HG03378 (cell line): Measurements from ENCODE around the gene BRIP1.
"Not testable (repeated sequence)": the region's sequence is repeated elsewhere in the genome, so short reads cannot be mapped to it uniquely, and the experiment has no call there.

Source experiments
- ATAC-seq: cut with Tn5 transposase; IDR thresholded peaks from one replicate; pipeline ENCODE4 v1.9.1; 2021; ENCODE audit warnings: mild to moderate bottlenecking, moderate library complexity; ENCODE audit not compliant: unreplicated experiment

The BRIP1 gene

DNA sequence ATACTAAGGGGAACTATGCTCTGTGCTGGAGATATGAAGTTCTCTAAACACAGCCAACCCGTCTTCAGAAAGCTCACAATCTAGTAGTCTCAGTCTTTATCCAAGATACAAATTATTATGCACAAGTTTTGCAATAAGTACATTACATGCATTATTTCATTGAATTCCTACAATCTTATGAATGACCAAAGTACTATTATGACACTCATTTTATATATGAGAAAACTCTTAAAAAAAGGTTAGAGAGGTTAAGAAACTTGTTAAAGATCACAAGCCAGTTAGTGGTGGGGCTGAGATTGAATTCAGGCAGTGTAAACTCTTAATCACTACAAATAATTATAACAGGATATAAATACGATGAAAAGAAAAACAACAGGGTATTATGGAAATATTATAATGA is 4.7 kb upstream of the BRIP1 start:
- ATAC-seq, result no peak

GRCh38 chr17:61867033-61867432 is 3.7 kb upstream of the BRIP1 start:
- no peak for ATAC-seq

DNA sequence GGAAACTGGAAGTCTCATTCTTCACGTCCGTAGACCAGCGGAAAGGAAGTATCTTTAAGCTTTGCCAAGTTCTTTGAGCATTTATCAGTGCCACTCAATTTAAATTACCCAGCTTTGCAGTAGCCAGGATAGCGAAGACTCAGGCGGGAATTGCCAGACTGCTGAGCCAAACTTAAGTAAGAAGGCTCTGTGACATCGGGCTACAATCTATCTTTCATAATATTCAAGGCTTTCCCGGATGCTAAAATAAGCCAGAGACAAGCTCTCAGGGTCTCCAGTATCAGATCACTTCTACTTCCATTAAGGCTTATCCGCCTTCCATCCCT is 436 bp upstream of the BRIP1 start:
- peak; percentile 19 for ATAC-seq

GRCh38 chr17:61862105-61862574 is 1.2 kb downstream of the BRIP1 start:
- ATAC-seq, result no peak

- ATAC-seq, result not testable (repeated sequence)
These were observed 2.9 kb downstream of the BRIP1 start for GRCh38 chr17:61860397-61860796.

DNA sequence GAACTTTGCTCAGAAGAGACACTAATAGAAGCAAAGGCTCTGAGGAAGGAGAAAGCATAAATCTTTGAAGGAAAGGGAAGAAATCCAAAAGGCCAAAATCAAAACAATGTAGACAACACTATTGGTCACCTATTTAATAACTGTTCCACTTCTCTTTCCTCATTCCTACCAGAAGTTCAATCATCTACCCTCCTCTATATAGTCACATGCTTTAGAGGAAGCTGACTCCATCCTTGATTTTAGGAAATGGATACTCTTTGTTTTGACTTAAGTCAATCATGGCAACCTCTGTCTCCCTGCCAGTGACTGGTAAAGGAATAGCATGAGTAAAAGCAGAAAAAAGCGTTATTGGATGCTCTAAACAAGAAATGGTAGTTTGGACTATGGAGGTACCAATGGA is 7.3 kb downstream of the BRIP1 start:
- no peak for ATAC-seq

- no peak for ATAC-seq
These were observed 10.5 kb downstream of the BRIP1 start for GRCh38 chr17:61852857-61853256.

DNA sequence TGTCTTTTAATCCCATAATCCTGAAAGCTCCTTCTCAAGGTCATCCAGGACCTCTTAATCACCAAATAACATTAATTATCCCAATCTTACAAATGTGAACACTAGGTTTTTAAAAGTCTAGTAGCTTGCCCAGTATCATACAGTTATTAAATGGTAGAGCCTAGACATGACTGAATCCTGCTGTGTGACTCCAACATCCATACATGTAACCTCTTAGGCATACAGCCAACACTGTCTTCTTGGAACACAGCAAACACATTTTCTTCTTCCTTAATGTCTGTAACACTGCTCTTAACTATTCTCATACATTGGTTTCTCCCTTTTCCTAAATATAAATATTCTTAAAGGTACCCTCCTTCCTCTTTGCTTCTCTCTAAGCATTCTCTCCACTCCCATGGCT is 13.7 kb downstream of the BRIP1 start:
- no peak for ATAC-seq

- no peak for ATAC-seq
These were observed 14.4 kb downstream of the BRIP1 start for GRCh38 chr17:61848896-61849295.

- no peak for ATAC-seq
These were observed 15.1 kb downstream of the BRIP1 start for GRCh38 chr17:61848247-61848646.

GRCh38 chr17:61847659-61848058 is 15.7 kb downstream of the BRIP1 start:
- no peak for ATAC-seq

- no peak for ATAC-seq
These were observed 16.5 kb downstream of the BRIP1 start for GRCh38 chr17:61846761-61847375.

DNA sequence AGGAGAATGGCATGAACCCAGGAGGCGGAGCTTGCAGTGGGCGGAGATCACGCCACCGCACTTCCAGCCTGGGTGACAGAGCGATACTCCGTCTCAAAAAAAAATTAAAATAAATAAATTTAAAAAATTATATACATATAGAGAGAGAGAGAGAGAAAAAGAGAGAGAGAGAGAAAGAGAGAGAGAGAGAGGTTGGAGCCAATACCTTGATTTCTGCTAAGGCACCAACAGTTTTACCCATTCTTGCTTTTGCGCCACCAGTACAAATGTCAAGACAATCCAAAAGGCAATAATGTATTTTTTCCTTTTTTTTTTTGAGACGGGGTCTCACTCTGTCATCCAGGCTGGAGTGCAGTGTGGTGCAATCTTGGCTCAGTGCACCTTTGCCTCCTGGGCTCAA is 17.2 kb downstream of the BRIP1 start:
- ATAC-seq, result no peak

DNA sequence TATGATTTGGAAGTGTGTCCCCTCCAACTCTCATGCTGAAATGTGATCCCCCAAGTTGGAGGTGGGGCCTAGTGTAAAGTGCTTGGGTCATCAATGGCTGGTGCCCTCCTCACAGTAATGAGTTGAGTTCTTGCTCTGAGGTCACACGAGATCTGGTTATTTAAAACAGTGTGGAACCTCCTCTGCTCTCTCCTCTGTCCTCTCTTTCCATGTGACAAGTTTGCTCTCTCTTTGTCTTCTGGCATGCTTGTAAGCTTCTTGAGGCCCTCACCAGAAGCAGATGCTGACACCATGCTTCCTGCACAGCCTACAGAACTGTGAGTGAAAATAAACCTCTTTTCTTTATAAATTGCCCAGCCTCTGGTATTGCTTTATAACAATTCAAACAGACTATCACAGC is 19.9 kb downstream of the BRIP1 start:
- ATAC-seq, result no peak

DNA sequence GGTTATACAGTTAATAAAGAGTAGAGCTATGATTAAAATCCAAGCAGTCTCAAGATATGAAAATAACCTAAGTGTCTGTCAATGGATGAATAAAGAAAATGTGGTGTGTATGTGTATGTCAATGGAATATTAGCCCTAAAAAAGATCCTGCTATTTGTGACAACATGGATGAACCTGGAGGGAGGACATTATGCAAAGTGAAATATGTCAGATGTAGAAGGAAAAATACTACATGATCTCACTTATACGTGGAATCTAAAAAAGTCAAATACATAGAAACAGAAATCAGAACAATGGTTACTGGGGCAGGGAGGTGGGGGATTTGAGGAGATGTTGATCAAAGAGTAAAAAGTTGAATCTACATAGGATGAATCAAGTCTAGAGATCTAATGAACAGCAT is 20.4 kb downstream of the BRIP1 start:
- ATAC-seq, result no peak

GRCh38 chr17:61839300-61839786 is 24.0 kb downstream of the BRIP1 start:
- ATAC-seq, result no peak

DNA sequence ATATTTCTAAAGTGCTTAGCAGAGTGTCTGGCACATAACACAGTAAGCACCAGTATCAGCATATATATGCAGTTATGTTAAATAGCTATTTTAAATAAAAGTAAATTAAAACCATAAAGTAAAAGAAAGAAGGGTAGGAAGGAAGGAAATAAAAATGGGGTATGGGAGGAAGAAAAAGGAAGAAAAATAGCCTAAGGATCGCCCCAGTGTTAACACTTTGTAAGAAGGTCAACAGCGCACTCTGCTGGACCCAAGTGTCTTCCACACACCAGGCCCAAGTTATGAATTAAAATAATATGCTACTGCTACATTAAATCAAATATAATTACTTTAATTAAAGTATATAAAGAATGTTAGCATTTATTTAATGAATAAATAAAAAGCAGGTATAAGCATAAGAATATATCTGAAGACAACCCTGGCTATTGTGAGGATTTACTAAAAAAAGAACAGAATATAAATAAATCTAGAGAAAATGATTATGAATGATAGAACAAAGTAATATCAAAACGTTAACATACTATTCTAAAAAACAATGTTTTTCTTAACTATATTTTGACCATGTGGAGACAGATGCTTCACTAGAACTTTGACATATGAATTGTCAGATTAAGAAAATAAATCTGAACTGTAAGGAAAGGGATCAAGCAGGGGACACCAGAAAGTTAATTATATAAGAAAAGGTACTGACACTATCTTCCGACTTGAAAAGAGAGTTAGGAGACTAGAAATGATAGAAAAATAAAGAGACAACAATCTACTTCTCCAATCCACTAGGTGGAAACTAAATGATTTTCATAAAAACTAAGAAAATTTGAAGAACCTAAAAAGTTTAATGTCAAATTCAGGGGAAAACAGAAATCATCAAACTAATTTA is 25.9 kb downstream of the BRIP1 start:
- no peak for ATAC-seq

- no peak for ATAC-seq
These were observed 26.8 kb downstream of the BRIP1 start for GRCh38 chr17:61836266-61837174.

- ATAC-seq, result no peak
These were observed 27.7 kb downstream of the BRIP1 start for GRCh38 chr17:61835606-61836005.

- ATAC-seq, result no peak
These were observed 28.7 kb downstream of the BRIP1 start for GRCh38 chr17:61834610-61835009.

GRCh38 chr17:61833536-61834193 is 29.7 kb downstream of the BRIP1 start:
- ATAC-seq, result no peak
